ENCODE results near the gene NABP2. TPM values are rescaled to one million over a fixed set of nuclear protein-coding genes. Genes with fewer than 3 reads are reported as not detected.

The NABP2 gene
- total and polyA plus RNA-seq, 2 of the 4 experiments (the other 2 are of a cell fraction): 29.2 to 37.4 TPM

- H4K20me1 ChIP-seq (ENCODE audit: insufficient read depth, low read length): no peaks in the 10 kb centered on the region
- peaks cover 19 to 41% of the 10 kb centered on the region in 2 experiments for H3K79me1 ChIP-seq (ENCODE audit: low read depth in 1 of 2, low read length in 2 of 2)
- CTCF ChIA-PET: interaction anchor here (0.7 kb wide), 2 partner anchors 32 to 249 kb away, joined by 3 read pairs; no protein-coding TSS in a partner anchor
- H3K27ac ChIP-seq (ENCODE audit: insufficient read depth, low read length): peak overlapping the region; percentile 73
- H4K91ac ChIP-seq (ENCODE audit: insufficient read depth, low read depth, low read length): peak overlapping the region; percentile 87
- peak overlapping the region; percentile 77 for H3K9ac ChIP-seq (ENCODE audit: low read depth, low read length)
- H2AK5ac ChIP-seq (ENCODE audit: low read depth, low read length): peak overlapping the region; percentile 22
- no TSS peak for BruUV-seq (replicated peaks)
- DNase-seq (no peak), ATAC-seq (ENCODE audit: low read depth) (no peak)
- no peaks in the 10 kb centered on the region for H3K27me3 ChIP-seq (ENCODE audit: control insufficient read depth, insufficient read depth, low read length)
- H3K4me1 ChIP-seq (ENCODE audit: control insufficient read depth, insufficient read depth, low read length): peaks cover 4% of the 10 kb centered on the region; the same call in 1 of the 2 replicates
- WGBS, 2 experiments (ENCODE audit: extremely low coverage in 2 of 2, insufficient read length in 1 of 2): no CpG with 5 or more reads among the region's 15 CpGs
- peak overlapping the region; percentile 63; the same call in 2 of the 3 replicates for H2BK15ac ChIP-seq (ENCODE audit: low read depth, low read length)
- H3K36me3 ChIP-seq (ENCODE audit: control insufficient read depth, insufficient read depth, low read length): peaks cover 2% of the 10 kb centered on the region; the same call in 1 of the 2 replicates
- POLR2A ChIA-PET (ENCODE audit: unreplicated experiment): no interaction called here
- no peaks in the 10 kb centered on the region for H3K9me3 ChIP-seq (ENCODE audit: control insufficient read depth, insufficient read depth, low read length)
- in situ Hi-C loops (cut with MboI; ENCODE audit: low sequenced_read_pairs) (no loop called here), intact Hi-C loops (cut with micrococcal nuclease) (loop anchor here (1.0 kb wide), 3 partner anchors 26 to 104 kb away; no protein-coding TSS in a partner anchor), dilution Hi-C loops (cut with HindIII; ENCODE audit: low sequenced_read_pairs, unreplicated experiment) (no loop called here)
- H2BK5ac ChIP-seq (ENCODE audit: low read depth, low read length, poor library complexity, severe bottlenecking): peak overlapping the region; percentile 74
- peak overlapping the region; percentile 65 for H4K5ac ChIP-seq (ENCODE audit: low read depth, low read length)
- H3K4me2 ChIP-seq (ENCODE audit: low read depth, low read length): peak overlapping the region; percentile 65
- peaks cover 13% of the 10 kb centered on the region for H3K9me1 ChIP-seq (ENCODE audit: insufficient read depth, low read length)
- H3K23ac ChIP-seq (ENCODE audit: low read depth, low read length): peak overlapping the region; percentile 70; the same call in 1 of the 2 replicates
- H3K56ac ChIP-seq (ENCODE audit: extremely low read depth, insufficient read depth, low read length): peak overlapping the region; percentile 73
- peak overlapping the region; percentile 7; the same call in 1 of the 2 replicates for H3K18ac ChIP-seq (ENCODE audit: low read depth, low read length)
- peak overlapping the region; percentile 13; the same call in 1 of the 2 replicates for H3K4me3 ChIP-seq (ENCODE audit: insufficient read depth, low read depth, low read length)
- H2BK20ac ChIP-seq (ENCODE audit: low read depth, low read length): peak overlapping the region; percentile 27; the same call in 1 of the 2 replicates
- peak overlapping the region; percentile 84 for H3K14ac ChIP-seq (replicated peaks; ENCODE audit: low read depth, low read length)
- H4K8ac ChIP-seq (ENCODE audit: low read depth in 2 of 2, low read length in 2 of 2): peak overlapping the region; percentile 90 to 94
- H2BK120ac ChIP-seq (ENCODE audit: low read depth, low read length): peak overlapping the region; percentile 70; the same call in 1 of the 2 replicates
- TF ChIP-seq RAD21 (IDR thresholded peaks at IDR 0.05; ENCODE audit: low read length) (no peak), RFX5 (IDR thresholded peaks at IDR 0.05; ENCODE audit: low read depth, low read length) (no peak), MAZ (IDR thresholded peaks at IDR 0.05; ENCODE audit: borderline replicate concordance, low read depth, low read length) (no peak), NFE2L2 (IDR thresholded peaks at IDR 0.05; ENCODE audit: low read depth, low read length) (no peak), USF2 (IDR thresholded peaks at IDR 0.05; ENCODE audit: low read depth, low read length) (no peak), FOS (IDR thresholded peaks at IDR 0.05; ENCODE audit: low read depth, low read length) (no peak)
- H2AK9ac ChIP-seq (replicated peaks; ENCODE audit: low read depth, low read length, poor library complexity): peak overlapping the region; percentile 47
- H2AFZ ChIP-seq (replicated peaks; ENCODE audit: low read length, poor library complexity): peak overlapping the region; percentile 92
- H3K4ac ChIP-seq (ENCODE audit: low read depth, low read length): peak overlapping the region; percentile 83
Measured at GRCh38 chr12:56223571-56224101, 506 bp upstream of the NABP2 start.
